Left lung (tissue), 10 donors: ENCODE data around the gene ID1. TPM values are rescaled to one million over a fixed set of nuclear protein-coding genes. Genes with fewer than 3 reads are reported as not detected.
"Not testable (repeated sequence)": the region's sequence is repeated elsewhere in the genome, so short reads cannot be mapped to it uniquely, and the experiment has no call there.

Experiments used
- ATAC-seq: fragments of 200-7000 bp; cut with Tn5 transposase; one replicate; pipeline ENCODE4 v1.9.1; 2020; ENCODE audit warnings: moderate library complexity
- DNase-seq, 4 donors: peaks; one replicate each; pipeline ENCODE4 v3.0.0-alpha.2; 2013 to 2020
- H3K27ac ChIP-seq, 2 donors: fragments of 200-600 bp; sonication (generic) in 1 of 2; one replicate each; pipeline versions ENCODE4 v1.5.0 to v1.8.0; 2020 to 2021
- H3K27me3 ChIP-seq, 2 donors: fragments of 200-600 bp; sonication (generic) in 1 of 2; one replicate each; pipeline versions ENCODE4 v1.5.0 to v1.8.0; 2020 to 2021
- H3K36me3 ChIP-seq, 2 donors: fragments of 200-600 bp; sonication (generic) in 1 of 2; one replicate each; pipeline versions ENCODE4 v1.5.0 to v1.8.0; 2020 to 2021
- H3K4me1 ChIP-seq, 2 donors: fragments of 200-600 bp; one replicate each; pipeline ENCODE4 v1.8.0; 2021
- H3K4me3 ChIP-seq, 2 donors: fragments of 200-600 bp; sonication (generic) in 1 of 2; one replicate each; pipeline versions ENCODE4 v1.5.0 to v1.8.0; 2020 to 2021; ENCODE audit warnings: mild to moderate bottlenecking in 1 of 2
- H3K9me3 ChIP-seq, 2 donors: fragments of 200-600 bp; sonication (generic) in 1 of 2; one replicate each; pipeline versions ENCODE4 v1.5.0 to v1.8.0; 2020 to 2021
- intact Hi-C, 2 donors: fragments of 100-400 bp; cut with DNase I; formaldehyde crosslinking; loops; one replicate each; pipeline versions ENCODE4 v1.11.2 to v1.14.2; 2022
- polyA plus RNA-seq, 6 donors: library from polyadenylated mRNA; unstranded; fragments of 120-200 nt; gene quantifications; one replicate each; pipeline ENCODE4 v1.2.1, GENCODE V29; 2013; ENCODE audit not compliant: insufficient read length in 6 of 6
- total RNA-seq, 2 donors: library from RNA; stranded (reverse); fragmentation: NEBNext Ultra II Directional; extraction: Animal tissue kit (Norgen Biotek cat#: 25700); gene quantifications; one replicate each; pipeline ENCODE4 v1.2.1, GENCODE V29; 2021
- TF ChIP-seq, protein P1 (sequence below), 2 donors: fragments of 200-600 bp; sonication (generic) in 1 of 2; IDR thresholded peaks; one replicate each; pipeline versions ENCODE4 v1.5.0 to v1.8.0; 2021; ENCODE audit warnings: antibody characterized with exemption in 2 of 2
- donor health status: DM: no; HTN: yes; CAD: no.
- donor health status: DM: no; HTN: no; CAD: no.

The ID1 gene
- total and polyA plus RNA-seq, 8 donors, result 65.4 to 297 (median 135) TPM

- H3K9me3 ChIP-seq, result no peaks in the 10 kb centered on the region
- peak; percentile 87 for ATAC-seq
- intact Hi-C loops, result no loop called here
- peak overlapping the region; percentile 93 to 96 for H3K27ac ChIP-seq
- H3K4me1 ChIP-seq, result peaks cover 13 to 56% of the 10 kb centered on the region in 2 donors
- no peaks in the 10 kb centered on the region for H3K27me3 ChIP-seq
- TF ChIP-seq, protein P1, sequence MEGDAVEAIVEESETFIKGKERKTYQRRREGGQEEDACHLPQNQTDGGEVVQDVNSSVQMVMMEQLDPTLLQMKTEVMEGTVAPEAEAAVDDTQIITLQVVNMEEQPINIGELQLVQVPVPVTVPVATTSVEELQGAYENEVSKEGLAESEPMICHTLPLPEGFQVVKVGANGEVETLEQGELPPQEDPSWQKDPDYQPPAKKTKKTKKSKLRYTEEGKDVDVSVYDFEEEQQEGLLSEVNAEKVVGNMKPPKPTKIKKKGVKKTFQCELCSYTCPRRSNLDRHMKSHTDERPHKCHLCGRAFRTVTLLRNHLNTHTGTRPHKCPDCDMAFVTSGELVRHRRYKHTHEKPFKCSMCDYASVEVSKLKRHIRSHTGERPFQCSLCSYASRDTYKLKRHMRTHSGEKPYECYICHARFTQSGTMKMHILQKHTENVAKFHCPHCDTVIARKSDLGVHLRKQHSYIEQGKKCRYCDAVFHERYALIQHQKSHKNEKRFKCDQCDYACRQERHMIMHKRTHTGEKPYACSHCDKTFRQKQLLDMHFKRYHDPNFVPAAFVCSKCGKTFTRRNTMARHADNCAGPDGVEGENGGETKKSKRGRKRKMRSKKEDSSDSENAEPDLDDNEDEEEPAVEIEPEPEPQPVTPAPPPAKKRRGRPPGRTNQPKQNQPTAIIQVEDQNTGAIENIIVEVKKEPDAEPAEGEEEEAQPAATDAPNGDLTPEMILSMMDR (IDR thresholded peaks at IDR 0.05), result no peak
- peak overlapping the region; percentile 46 to 54 for H3K4me3 ChIP-seq
- peaks cover 0 to 31% of the 10 kb centered on the region in 2 donors for H3K36me3 ChIP-seq
- peak; percentile 95 to 98 (median 96) for DNase-seq
These were observed 32.2 kb upstream of the ID1 start for GRCh38 chr20:31572701-31573554.

DNA sequence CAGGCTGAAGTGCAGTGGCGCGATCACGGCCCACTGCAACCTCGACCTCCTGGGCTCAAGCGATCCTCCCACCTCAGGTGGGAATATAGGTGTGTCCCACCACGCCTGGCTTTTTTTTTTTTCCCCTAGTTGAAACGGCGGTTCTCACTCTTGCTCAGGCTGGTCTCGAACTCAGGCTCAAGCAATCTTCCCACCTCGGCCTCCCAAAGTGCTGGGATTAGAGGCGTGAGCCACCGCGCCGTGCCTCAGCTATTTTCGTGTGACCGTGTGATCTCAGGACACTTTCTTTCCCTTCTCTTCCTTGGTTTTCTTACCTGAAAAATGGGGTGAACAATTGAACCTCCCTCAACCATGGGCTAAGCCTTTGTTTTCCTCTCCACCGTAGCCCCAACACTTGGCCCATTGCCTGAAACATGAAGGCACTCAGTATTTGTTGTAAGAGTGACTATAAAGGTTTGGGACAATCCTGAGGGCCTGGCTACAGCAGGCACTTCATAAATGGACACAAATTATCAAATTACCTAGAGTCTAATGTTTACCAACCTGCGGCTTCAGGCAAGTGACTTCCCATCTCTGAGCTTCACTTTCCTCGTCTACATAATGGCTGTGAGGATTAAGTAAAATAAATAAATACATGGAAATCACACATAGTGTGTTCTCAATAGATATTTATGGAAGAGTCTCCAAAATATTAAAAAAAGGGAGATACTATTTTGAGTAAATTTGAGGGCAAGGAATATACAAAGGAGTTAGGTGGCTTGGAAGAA, 31.4 kb upstream of the ID1 start:
- peak overlapping the region; percentile 93 to 96 for H3K27ac ChIP-seq
- no peak for DNase-seq
- H3K4me1 ChIP-seq, result peaks cover 13 to 48% of the 10 kb centered on the region in 2 donors
- H3K4me3 ChIP-seq, result peak overlapping the region; percentile 46 to 54
- no peaks in the 10 kb centered on the region for H3K27me3 ChIP-seq
- TF ChIP-seq, protein P1 (IDR thresholded peaks at IDR 0.05), result no peak
- intact Hi-C loops, result no loop called here
- no peaks in the 10 kb centered on the region for H3K9me3 ChIP-seq
- H3K36me3 ChIP-seq, result peaks cover 0 to 23% of the 10 kb centered on the region in 2 donors
- peak; percentile 12 for ATAC-seq

DNA sequence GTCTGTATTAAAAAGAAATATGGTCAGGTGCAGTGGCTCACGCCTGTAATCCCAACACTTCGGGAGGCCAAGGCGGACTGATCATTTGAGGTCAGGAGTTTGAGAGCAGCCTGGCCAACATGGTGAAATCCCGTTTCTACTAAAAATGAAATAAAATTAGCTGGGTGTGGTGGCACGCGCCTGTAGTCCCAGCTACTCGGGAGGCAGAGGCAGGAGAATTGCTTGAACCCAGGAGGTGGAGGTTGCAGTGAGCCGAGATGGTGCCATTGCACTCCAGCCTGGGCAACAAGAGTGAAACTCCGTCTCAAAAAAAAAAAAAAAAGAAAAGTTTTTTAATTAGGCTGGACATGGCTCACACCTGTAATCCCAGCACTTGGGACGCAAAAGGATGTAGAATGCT, 30.1 kb upstream of the ID1 start:
- intact Hi-C loops, DNase-seq, ATAC-seq: not testable (repeated sequence)

GRCh38 chr20:31576751-31577150, 28.3 kb upstream of the ID1 start:
- Histone ChIP-seq H3K4me1 (peaks cover 13 to 21% of the 10 kb centered on the region in 2 donors), H3K27me3 (no peaks in the 10 kb centered on the region), H3K27ac (no peak overlapping the region), H3K36me3 (no peaks in the 10 kb centered on the region), H3K4me3 (no peak overlapping the region), H3K9me3 (no peaks in the 10 kb centered on the region)
- intact Hi-C loops, result no loop called here
- DNase-seq, result no peak
- TF ChIP-seq, protein P1 (IDR thresholded peaks at IDR 0.05), result no peak
- no peak for ATAC-seq

More for the DNA sequence above, 30.1 kb upstream of the ID1 start:
- H3K4me3 ChIP-seq, H3K27me3 ChIP-seq, H3K27ac ChIP-seq, H3K9me3 ChIP-seq: not testable (repeated sequence)
- H3K4me1 ChIP-seq, result peaks cover 13 to 36% of the 10 kb centered on the region in 2 donors
- H3K36me3 ChIP-seq, result peaks cover 0 to 10% of the 10 kb centered on the region in 2 donors

DNA sequence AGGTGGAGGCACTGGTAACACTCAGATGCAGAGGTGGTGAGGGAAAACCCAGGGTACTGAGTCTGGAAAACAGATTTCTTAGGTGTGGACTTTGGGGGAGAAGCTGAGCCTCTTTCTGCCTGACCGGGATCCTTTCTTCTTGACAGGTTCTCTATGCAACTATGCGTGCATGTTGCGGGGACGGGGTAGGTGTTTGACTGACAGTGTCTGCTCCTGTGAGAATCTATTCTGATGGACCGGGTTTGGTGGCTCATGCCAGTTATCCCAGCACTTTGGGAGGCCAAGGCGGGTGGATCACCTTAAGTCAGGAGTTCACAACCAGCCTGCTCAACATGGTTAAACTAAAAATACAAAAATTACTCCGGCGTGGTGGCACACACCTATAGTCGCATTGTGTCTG, 27.9 kb upstream of the ID1 start:
- H3K9me3 ChIP-seq, result no peaks in the 10 kb centered on the region
- H3K27me3 ChIP-seq, result no peaks in the 10 kb centered on the region
- H3K27ac ChIP-seq, result no peak overlapping the region
- H3K4me3 ChIP-seq, result no peak overlapping the region
- H3K36me3 ChIP-seq, result no peaks in the 10 kb centered on the region
- no peak for DNase-seq
- TF ChIP-seq, protein P1 (IDR thresholded peaks at IDR 0.05), result no peak
- no peak for ATAC-seq
- peaks cover 11 to 16% of the 10 kb centered on the region in 2 donors for H3K4me1 ChIP-seq
- intact Hi-C loops, result no loop called here
